ENCODE measurements around the gene TAAR5.
"Not testable (repeated sequence)": the region's sequence is repeated elsewhere in the genome, so short reads cannot be mapped to it uniquely, and the experiment has no call there.

TAAR5 gene, protein sequence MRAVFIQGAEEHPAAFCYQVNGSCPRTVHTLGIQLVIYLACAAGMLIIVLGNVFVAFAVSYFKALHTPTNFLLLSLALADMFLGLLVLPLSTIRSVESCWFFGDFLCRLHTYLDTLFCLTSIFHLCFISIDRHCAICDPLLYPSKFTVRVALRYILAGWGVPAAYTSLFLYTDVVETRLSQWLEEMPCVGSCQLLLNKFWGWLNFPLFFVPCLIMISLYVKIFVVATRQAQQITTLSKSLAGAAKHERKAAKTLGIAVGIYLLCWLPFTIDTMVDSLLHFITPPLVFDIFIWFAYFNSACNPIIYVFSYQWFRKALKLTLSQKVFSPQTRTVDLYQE

GRCh38 chr6:132589454-132589853, at the start of gene TAAR5:
TAAR5 (minus strand) TSS chr6:132589741; CDS start chr6:132589686, 55 bp downstream.
- DNase-seq: no peak

GRCh38 chr6:132637135-132637534, 47.6 kb upstream of the TAAR5 start:
- DNase-seq: not testable (repeated sequence)

DNA sequence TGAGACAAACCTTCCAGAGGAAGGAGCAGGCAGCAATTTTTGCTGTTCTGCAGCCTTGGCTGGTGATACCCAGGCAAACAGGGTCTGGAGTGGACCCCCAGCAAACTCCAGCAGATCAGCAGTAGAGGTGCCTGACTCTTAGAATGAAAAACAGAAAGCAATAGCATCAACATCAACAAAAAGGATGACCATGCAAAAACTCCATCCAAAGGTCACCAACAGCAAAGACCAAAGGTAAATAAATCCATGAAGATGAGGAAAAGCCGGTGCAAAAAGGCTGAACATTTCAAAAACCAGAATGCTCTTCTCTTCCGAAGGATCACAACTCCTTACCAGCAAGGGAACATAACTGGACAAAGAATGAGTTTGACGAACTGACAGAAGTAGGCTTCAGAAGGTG, 46.4 kb upstream of the TAAR5 start:
- DNase-seq: not testable (repeated sequence)

GRCh38 chr6:132635288-132635687, 45.7 kb upstream of the TAAR5 start:
- not testable (repeated sequence) for DNase-seq

DNA sequence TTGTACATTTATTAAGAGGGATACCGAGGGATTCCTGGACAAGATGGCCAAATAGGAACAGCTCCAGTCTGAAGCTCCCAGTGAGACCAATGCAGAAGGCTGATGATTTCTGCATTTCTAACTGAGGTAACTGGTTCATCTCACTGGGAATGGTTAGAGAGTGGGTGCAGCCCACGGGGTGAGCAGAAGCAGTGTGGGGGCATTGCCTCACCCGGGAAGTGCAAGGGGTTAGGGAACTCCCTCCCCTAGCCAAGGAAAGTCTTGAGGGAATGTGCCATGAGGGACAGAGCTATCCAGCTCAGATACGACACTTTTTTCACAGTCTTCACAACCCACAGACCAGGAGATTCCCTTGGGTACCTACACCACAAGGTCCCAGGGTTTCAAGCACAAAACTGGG, 45.3 kb upstream of the TAAR5 start:
- no peak for DNase-seq

DNA sequence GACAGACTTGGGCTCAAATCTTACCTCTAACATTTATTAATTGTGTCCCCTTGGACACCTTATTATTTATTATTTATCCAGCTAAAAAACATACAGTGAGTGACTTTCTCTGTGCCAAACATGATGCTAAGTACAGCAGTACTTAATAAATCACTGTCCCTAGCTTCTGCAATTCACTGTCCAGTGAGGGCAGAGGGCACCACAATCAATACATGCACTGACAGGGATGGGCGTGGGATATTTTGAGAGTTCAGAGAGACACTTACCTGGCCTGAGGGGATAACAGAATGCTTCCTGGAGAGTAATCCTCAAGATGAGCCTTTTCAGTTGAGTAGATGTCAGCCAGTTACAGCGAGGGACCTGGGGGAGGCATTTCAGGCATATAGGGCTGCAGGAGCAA, 43.8 kb upstream of the TAAR5 start:
- no peak for DNase-seq

DNA sequence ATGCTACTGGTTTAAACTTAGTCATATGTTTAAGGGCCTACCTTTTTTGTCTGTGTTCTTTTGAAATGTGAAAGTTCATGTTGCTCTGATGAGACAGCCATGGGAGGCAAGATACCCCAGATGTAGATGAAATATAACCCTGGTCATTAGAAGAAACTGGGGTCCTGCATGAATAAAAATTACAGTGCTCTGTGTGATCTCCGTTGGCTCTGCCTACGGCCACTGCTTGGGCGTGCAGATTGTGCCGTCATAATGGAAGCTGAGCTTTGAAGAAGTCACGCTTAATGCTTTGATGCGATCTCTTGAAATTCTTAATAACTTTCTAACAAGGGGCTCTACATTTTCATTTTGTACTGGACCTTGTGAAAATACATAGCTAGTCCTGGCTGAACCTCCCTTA, 34.6 kb upstream of the TAAR5 start, which contains the start of gene TAAR2:
TSS of gene TAAR2 (minus strand) at position 101 of the 400 bp plus-strand sequence. CDS start at position 101, 0 bp downstream.
- DNase-seq: no peak

DNA sequence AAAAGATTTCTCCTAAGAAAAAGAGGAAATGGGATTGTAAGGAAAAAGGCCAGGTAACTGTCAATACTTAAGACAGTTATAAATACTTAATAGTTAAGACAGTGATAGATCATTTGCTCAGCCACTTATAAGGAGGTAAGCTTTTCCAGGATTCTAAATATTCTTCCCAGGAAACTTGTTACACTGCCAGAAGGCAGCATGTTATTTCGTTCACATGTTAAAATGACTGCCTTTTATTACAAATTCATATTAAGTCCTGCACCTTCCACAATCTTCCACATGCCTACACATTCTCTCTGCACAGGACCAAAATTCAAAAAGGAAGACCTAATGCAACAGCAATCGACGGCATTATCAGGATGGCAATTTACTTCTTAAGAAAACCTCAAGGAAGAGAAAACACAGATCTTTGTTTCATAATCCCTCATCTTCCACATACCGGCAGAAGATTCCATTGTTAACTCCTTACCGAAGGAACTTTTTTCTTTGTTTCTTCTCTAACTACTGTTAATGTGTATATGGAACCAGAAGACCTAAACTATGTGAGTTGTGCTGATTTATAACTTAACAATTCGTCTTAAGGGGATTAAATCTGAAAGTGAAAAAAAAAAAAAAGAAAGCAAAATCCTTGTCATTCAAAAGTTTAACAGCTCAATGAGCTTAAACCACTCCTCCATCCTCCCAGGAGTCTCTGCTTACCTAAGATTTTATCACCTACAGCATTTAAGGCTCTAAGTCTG, 33.7 kb upstream of the TAAR5 start:
- no peak for DNase-seq

DNA sequence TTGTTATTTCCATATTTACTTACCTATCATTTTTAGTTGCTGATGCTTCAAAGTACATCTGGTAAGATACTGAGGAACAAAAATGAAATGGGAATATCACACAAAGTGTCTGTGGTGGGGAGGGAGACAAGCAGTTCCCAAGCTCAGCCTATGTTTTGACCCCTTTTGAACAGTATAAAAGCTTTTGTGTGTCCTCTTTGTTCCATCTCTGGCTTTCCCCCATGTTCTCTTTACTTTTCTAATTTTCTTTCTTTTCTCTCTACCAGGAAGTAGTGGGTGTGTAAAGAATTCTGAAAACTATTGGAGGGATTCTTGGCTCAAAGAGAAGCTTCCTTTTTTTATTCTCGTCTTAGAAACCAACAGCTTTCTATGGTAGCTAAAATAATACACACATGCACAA, 27.1 kb upstream of the TAAR5 start:
- DNase-seq: no peak

- no peak for DNase-seq
Observed at GRCh38 chr6:132614554-132614953, 25.0 kb upstream of the TAAR5 start.

- DNase-seq: no peak
Observed at GRCh38 chr6:132612449-132613108, 23.0 kb upstream of the TAAR5 start.

DNA sequence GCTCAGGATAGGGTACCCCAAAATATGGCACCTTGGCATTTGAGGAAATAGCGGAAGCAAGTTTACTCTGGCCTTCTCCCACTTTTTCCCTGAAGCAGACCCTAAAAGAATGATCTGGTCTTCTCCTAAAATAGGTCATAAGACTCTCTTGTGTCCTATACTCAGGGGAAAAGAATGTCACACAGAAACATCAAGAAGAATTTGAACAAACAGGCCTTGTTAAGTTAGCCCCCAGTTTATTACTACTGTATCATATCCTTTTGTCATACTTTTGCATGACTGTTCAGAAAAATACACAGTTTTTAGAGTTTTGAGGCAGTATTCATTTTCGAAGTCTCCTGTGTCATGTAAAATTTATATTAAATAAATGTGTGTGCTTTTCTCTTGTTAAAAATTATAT, 22.1 kb upstream of the TAAR5 start:
- no peak for DNase-seq

- DNase-seq: no peak
Observed at GRCh38 chr6:132607544-132608233, 18.1 kb upstream of the TAAR5 start.

GRCh38 chr6:132604635-132605152, 15.2 kb upstream of the TAAR5 start:
- DNase-seq: no peak

DNA sequence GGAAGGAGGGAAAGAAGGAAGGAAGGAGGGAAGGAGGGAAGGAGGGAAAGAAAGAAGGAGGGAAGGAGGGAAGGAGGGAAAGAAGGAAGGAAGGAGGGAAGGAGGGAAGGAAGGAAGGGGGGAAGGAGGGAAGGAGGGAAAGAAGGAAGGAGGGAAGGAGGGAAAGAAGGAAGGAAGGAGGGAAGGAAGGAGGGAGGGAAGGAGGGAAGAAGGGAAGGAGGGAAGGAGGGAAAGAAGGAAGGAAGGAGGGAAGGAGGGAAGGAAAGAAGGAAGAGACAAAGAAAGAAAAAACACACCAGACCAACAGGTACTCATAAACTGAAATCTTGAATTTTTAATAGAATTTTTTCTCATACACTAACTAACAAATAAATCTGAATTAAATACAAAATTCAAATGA, 11.4 kb upstream of the TAAR5 start:
- DNase-seq: not testable (repeated sequence)

GRCh38 chr6:132598473-132598872, 8.9 kb upstream of the TAAR5 start:
- DNase-seq: no peak

DNA sequence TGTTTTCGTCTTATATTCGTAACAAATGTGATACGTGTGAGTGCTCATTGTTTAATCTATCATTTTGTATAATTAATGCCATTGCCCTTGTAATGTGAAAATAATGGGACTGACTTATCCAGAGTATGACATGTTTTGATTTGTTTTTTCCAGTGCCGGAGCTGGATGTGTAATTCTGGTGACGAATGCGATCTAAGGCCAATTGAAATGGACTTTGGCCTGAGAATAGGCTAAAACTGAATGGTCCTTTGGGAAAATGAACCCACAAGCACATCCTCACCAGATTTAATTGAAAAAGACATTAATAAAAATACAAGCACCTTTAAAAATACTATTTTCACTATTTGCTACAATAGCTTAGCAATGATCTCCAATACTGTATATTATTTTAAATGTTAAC, 6.7 kb upstream of the TAAR5 start:
- DNase-seq: no peak

GRCh38 chr6:132592855-132593254, 3.3 kb upstream of the TAAR5 start:
- DNase-seq: no peak

DNA sequence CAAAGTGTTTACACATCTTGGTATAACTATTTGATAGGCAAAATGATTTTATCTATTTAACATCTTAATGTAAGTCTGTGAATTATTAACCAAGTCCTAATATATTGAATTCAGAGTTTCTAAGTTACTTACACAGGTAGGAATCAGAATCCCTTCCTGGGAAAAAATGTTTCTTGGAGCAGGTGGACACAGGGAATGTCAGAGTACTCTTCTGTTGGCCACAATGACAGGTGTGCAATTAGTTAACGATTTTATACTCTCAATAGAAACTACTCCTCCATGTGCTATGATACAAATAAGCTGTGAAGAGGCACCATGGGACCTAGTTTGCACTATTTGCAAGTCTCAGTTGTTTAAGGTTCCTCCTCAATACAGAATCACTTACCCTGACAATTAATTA, 821 bp upstream of the TAAR5 start:
- no peak for DNase-seq

DNA sequence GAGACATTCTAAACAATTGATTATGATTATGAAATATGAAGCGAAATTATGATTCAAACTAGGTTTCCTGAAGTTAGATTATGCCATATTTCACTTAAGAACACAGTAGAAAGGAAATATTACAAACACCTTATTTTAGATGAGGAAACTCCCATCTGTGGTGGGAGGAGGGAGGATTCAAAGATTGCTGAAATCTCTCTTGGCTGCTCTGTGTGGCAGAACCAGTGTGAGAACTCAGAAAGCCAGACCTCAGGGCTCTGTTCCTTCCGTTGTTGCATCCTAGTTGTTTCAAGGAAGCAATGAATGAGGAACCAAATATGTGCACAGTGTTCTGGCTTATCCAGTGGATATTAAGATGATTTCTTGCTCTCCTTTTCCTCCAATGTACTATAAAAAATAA, 2.1 kb downstream of the TAAR5 start:
- DNase-seq: no peak

DNA sequence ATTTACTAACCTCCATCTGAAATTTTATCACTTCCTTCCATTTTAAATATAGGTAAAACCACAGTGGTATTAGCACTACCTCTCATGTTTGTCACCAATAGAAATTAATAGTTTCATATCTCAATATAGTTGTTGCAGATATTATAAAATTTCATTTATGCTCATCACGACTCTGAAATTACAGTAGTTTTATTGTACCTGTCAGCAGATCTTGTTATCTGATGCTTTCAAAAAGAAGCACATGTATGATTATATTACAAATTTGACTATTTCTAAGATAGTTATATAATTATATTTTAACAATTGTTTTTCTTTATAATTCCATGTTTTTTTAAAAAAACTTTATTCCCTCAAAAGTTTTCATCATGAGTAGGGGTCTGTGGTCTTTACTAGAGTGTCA, 4.8 kb downstream of the TAAR5 start:
- no peak for DNase-seq

- DNase-seq: no peak
Observed at GRCh38 chr6:132571774-132572173, 17.8 kb downstream of the TAAR5 start.

DNA sequence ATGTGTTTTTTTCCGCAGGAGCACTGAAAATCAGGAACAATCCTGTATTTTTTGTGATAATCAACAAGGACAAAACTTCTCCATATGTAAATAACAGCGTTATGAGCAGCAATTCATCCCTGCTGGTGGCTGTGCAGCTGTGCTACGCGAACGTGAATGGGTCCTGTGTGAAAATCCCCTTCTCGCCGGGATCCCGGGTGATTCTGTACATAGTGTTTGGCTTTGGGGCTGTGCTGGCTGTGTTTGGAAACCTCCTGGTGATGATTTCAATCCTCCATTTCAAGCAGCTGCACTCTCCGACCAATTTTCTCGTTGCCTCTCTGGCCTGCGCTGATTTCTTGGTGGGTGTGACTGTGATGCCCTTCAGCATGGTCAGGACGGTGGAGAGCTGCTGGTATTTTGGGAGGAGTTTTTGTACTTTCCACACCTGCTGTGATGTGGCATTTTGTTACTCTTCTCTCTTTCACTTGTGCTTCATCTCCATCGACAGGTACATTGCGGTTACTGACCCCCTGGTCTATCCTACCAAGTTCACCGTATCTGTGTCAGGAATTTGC, 19.2 kb downstream of the TAAR5 start, which contains the start of gene TAAR6:
TSS of gene TAAR6 (plus strand) at position 102 of the 557 bp plus-strand sequence. CDS start at position 102, 0 bp downstream.
- DNase-seq: no peak

All from stimulated activated naive CD4-positive, alpha-beta T cell (primary cell).